Psoas muscle (tissue), 8 donors: ENCODE data around the gene HMCES. TPM values are rescaled to one million over a fixed set of nuclear protein-coding genes. Genes with fewer than 3 reads are reported as not detected.
"Not testable (repeated sequence)": the region's sequence is repeated elsewhere in the genome, so short reads cannot be mapped to it uniquely, and the experiment has no call there.

Source experiments
- ATAC-seq, 4 donors: fragments of 200-7000 bp; cut with Tn5 transposase; one replicate each; pipeline ENCODE4 v1.9.1; 2020; ENCODE audit warnings: moderate library complexity in 3 of 4, mild to moderate bottlenecking in 2 of 4
- DNase-seq, 2 donors: peaks; one replicate each; pipeline ENCODE4 v3.0.0-alpha.2; 2020
- H3K27ac ChIP-seq: fragments of 200-600 bp; one replicate; pipeline ENCODE4 v1.8.0; 2022
- H3K27me3 ChIP-seq, 3 donors: fragments of 200-600 bp in 1 of 3; one replicate each; pipeline versions ENCODE4 v1.6.1 to v1.8.0; 2013 to 2022; ENCODE audit warnings: low read length in 2 of 3, mild to moderate bottlenecking in 2 of 3, moderate library complexity in 1 of 3; ENCODE audit not compliant: insufficient read depth in 3 of 3
- H3K36me3 ChIP-seq, 2 donors: fragments of 200-600 bp in 1 of 2; one replicate each; pipeline versions ENCODE4 v1.6.1 to v1.8.0; 2013 to 2022; ENCODE audit warnings: low read depth in 1 of 2, mild to moderate bottlenecking in 1 of 2, moderate library complexity in 1 of 2; ENCODE audit not compliant: insufficient read depth in 1 of 2
- H3K4me1 ChIP-seq: fragments of 200-600 bp; one replicate; pipeline ENCODE4 v1.8.0; 2022
- H3K4me3 ChIP-seq: fragments of 200-600 bp; one replicate; pipeline ENCODE4 v1.8.0; 2022; ENCODE audit warnings: mild to moderate bottlenecking
- H3K9me3 ChIP-seq: fragments of 200-600 bp; one replicate; pipeline ENCODE4 v1.8.0; 2022
- whole genome bisulfite sequencing, 3 donors: extraction: QIAGEN DNeasy Blood & Tissue Kit; methylation state at CpG; one replicate each; pipeline versions ENCODE4 v1.1.6 to v1.1.7; 2013; 5-methylcytosine and 5-hydroxymethylcytosine counted together
- intact Hi-C, 2 donors: fragments of 100-400 bp; cut with DNase I; formaldehyde crosslinking; loops; one replicate each; pipeline versions ENCODE4 v1.11.0 to v1.14.2; 2022
- polyA plus RNA-seq, 3 donors: library from polyadenylated mRNA; stranded (reverse); fragments of 200-250 nt; gene quantifications; one replicate each; pipeline ENCODE4 v1.2.3, GENCODE V29; 2013
- total RNA-seq, 4 donors: library from RNA; stranded (reverse); fragmentation: NEBNext Ultra II Directional in 2 of 4; extraction: Animal tissue kit (Norgen Biotek cat#: 25700) in 2 of 4; gene quantifications; one replicate each; pipeline versions ENCODE4 v1.2.1 to v1.2.4, GENCODE V29; 2021 to 2023
- TF ChIP-seq, protein P1 (sequence below): fragments of 200-600 bp; IDR thresholded peaks from one replicate; pipeline ENCODE4 v1.8.0; 2022; ENCODE audit warnings: antibody characterized with exemption
- donor health status: healthy with polysubstance abuse.
- donor health status: DM: no; HTN: no; CAD: no; lungs with moderate emphysema.
- donor health status: Bipolar disorder and iron deficiency.
- donor health status: healthy.
- donor health status: DM: yes; HTN: yes; CAD: no.
- donor health status: DM: no; HTN: no; CAD: no.
- donor health status: DM: no; HTN: no; CAD: no.
- donor health status: DM: yes; HTN: yes; CAD: no.

The HMCES gene
- total and polyA plus RNA-seq, 7 donors = 32.6 to 37.4 (median 35.7) TPM

DNA sequence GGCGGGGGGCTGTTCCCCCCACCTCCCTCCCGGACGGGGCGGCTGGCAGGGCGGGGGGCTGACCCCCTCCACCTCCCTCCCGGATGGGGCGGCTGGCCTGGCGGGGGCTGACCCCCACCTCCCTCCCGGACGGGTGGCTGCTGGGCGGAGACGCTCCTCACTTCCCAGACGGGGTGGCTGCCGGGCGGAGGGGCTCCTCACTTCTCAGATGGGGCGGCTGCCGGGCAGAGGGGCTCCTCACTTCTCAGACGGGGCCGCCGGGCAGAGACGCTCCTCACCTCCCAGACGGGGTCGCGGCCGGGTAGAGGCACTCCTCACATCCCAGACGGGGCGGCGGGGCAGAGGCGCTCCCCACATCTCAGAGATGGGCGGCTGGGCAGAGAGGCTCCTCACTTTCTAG is 61.2 kb downstream of the HMCES start:
- H3K27me3 ChIP-seq, H3K36me3 ChIP-seq, intact Hi-C loops, H3K27ac ChIP-seq, H3K9me3 ChIP-seq, ATAC-seq, H3K4me1 ChIP-seq, H3K4me3 ChIP-seq: not testable (repeated sequence)
- peak in 1 of 2 donors; percentile 12 for DNase-seq
- WGBS, 3 donors = 94 to 97% (median 97%) methylated on average over 16 to 22 of the region's 30 CpGs

DNA sequence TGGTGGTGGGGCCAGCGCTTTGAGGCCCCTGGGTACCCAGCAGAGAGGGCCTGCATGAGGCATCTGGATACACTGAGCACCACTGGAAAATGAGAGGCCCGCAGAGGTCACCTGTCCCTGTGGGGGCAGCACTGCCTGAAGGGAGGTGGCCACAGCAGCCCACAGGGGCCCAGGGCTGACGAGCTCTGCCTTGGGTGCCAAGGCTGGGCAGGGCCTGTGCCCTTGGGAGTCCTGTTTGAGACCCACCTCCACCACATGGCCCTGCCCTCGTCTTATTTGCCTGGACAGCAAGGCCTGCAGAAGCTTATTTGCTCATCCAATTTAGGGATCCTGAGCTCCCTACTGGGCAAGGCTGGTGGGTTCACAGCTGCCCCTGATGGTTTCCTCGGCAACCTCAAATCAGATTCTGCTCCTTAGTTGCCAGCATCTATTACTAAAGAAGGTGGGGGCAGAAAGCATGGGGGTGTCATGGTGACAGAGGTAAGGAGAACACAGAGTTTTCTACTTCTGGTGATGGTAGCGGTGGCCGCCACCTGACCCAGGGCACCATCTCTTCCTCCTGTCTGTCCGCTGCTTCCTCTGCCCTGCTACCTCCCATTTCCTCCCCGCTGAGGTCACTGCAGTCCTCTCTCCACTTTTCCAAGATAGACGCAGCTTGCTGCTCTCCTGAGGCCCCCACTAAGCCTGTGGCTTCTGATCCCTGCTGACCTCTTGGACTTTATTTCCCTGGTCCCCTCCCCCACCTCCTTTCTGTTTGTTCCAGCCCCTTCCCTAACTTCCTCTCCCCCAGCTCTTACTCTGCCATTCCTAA is 62.9 kb downstream of the HMCES start:
- TF ChIP-seq, protein P1, sequence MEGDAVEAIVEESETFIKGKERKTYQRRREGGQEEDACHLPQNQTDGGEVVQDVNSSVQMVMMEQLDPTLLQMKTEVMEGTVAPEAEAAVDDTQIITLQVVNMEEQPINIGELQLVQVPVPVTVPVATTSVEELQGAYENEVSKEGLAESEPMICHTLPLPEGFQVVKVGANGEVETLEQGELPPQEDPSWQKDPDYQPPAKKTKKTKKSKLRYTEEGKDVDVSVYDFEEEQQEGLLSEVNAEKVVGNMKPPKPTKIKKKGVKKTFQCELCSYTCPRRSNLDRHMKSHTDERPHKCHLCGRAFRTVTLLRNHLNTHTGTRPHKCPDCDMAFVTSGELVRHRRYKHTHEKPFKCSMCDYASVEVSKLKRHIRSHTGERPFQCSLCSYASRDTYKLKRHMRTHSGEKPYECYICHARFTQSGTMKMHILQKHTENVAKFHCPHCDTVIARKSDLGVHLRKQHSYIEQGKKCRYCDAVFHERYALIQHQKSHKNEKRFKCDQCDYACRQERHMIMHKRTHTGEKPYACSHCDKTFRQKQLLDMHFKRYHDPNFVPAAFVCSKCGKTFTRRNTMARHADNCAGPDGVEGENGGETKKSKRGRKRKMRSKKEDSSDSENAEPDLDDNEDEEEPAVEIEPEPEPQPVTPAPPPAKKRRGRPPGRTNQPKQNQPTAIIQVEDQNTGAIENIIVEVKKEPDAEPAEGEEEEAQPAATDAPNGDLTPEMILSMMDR = no peak
- no peak for ATAC-seq
- no peak overlapping the region for H3K4me3 ChIP-seq
- DNase-seq = peak in 1 of 2 donors; percentile 40
- no peaks in the 10 kb centered on the region for H3K9me3 ChIP-seq
- 69 to 84% (median 74%) methylated on average over 9 to 10 of the region's 10 CpGs for WGBS, 3 donors
- no peak overlapping the region for H3K27ac ChIP-seq
- no peaks in the 10 kb centered on the region for H3K4me1 ChIP-seq
- intact Hi-C loops = no loop called here
- H3K27me3 ChIP-seq = peaks cover 0 to 7% (median 4%) of the 10 kb centered on the region in 3 donors
- no peaks in the 10 kb centered on the region for H3K36me3 ChIP-seq

DNA sequence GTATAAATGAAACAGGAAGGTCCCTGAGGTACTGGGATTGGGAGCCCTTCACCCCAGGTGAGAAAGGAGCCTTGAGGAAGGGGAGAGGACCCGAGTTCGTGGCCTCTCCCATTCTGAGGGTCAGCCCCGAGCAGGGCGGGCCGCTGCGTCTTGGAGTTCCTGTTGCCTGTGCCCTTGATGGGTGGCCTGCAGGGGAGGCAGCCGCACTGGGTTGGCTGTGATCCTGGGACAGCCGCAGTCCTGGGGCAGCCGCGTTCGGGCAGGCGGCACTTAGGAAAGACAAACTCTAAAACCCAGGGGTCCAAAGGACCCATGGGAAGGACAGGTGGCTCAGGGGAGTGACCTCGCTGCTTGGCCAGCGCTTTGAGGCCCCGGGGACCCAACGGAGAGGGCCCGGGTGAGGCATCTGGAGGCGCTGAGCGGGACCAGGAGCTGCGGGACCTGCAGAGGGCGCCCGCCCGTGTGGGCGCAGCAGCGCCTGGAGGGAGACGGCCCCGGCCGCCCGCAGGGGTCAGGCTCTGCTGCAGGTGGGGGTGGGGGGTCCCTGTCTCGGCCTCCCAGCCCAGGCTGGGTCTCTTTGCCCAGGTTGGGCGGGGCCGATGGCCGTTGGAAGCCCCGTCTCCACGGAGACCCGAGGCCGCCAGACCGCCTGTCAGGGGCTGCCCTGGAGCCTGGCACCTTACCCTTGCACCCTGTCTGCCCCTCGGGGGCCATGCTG is 65.1 kb downstream of the HMCES start:
- intact Hi-C loops = no loop called here
- ATAC-seq = peak; percentile 52 to 83 (median 74)
- Histone ChIP-seq H3K27me3 (peaks cover 0 to 7% (median 4%) of the 10 kb centered on the region in 3 donors), H3K4me1 (no peaks in the 10 kb centered on the region), H3K4me3 (peak overlapping the region; percentile 48), H3K27ac (no peak overlapping the region), H3K9me3 (no peaks in the 10 kb centered on the region), H3K36me3 (no peaks in the 10 kb centered on the region)
- TF ChIP-seq, protein P1 = peak; percentile 42
- peak; percentile 55 to 64 for DNase-seq
- 16 to 25% (median 24%) methylated on average over 23 to 39 of the region's 39 CpGs for WGBS, 3 donors

DNA sequence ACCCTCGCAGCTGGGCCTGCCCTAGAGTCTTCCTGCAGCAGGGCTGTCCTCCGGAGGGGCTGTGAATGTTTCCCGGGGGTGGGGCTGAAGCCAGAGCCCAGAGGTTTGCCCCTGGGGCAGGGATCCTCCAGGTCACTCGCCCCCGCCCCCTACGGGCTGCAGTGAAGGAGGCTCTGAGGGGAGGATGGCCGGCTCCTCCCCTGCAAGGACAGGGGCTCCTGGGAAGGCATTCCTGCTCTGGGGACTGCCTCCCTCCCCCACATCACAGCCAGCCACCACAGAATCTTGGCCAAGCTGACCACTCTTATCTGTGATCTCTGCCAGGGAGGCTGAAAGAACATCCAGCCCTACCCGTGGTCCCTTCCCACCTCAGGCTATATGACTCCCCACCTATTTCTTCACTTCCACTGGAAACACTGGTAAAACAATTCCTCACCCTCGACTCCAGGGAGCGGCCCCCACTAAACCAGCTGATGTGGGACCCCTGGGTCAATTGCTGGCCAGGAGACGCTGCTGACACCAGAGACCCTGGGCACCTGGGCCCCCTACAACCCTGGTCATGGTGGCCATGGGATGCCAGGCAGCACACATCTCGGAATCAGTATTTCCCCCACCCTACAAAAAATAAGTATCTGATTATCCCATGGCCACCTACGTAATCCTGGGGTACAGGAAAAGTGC is 66.0 kb downstream of the HMCES start:
- H3K4me3 ChIP-seq = peak overlapping the region; percentile 48
- intact Hi-C loops = no loop called here
- TF ChIP-seq, protein P1 = no peak
- H3K36me3 ChIP-seq = no peaks in the 10 kb centered on the region
- H3K27ac ChIP-seq = no peak overlapping the region
- no peaks in the 10 kb centered on the region for H3K9me3 ChIP-seq
- ATAC-seq (peak in 2 of 4 donors; percentile 13 to 15), DNase-seq (peak in 1 of 2 donors; percentile 28)
- peaks cover 0 to 7% (median 4%) of the 10 kb centered on the region in 3 donors for H3K27me3 ChIP-seq
- H3K4me1 ChIP-seq = no peaks in the 10 kb centered on the region
- WGBS, 3 donors = 50 to 63% (median 57%) methylated on average over 9 to 13 of the region's 13 CpGs

DNA sequence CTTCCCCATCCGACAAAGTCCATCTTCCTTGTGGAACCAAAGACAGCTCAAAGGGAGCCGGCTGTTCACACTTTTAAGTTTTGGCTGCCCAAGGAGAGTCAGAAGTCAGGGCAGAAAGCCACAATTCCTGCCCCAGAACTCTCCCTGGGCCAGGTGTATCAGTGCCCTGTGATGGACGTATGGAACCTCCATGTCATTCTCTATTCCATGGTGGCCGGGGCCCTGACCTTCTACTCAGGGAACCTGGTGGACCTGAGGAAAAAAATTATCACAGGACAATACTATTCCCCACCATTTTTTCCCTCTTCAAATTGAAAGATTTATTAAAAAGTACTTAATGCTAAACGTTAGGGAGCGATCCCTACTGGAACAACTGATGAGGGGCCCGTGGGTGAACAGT is 66.6 kb downstream of the HMCES start:
- TF ChIP-seq, protein P1 = no peak
- H3K27me3 ChIP-seq = peaks cover 0 to 7% (median 4%) of the 10 kb centered on the region in 3 donors
- DNase-seq (peak in 1 of 2 donors; percentile 17), ATAC-seq (no peak)
- WGBS, 3 donors = 78 to 81% (median 81%) methylated on average over 7 of the region's 7 CpGs
- no peak overlapping the region for H3K4me3 ChIP-seq
- H3K27ac ChIP-seq = no peak overlapping the region
- H3K4me1 ChIP-seq = no peaks in the 10 kb centered on the region
- intact Hi-C loops = no loop called here
- no peaks in the 10 kb centered on the region for H3K9me3 ChIP-seq
- no peaks in the 10 kb centered on the region for H3K36me3 ChIP-seq
